Stimulated activated memory B cell treated with anti-CD40 and anti-IgM and Interleukin-4, amounts not matched to agents 10 μg/mL and 1 μg/mL and 100 μg/mL, for 72 hours (primary cell): Measurements from ENCODE around the gene GLT1D1.

Experiments used
- ATAC-seq: fragments of 150-1000 bp; cut with Tn5 transposase; 2 replicates; pipeline ENCODE4 v1.10.0; 2021
- H3K27ac Mint-ChIP-seq: one replicate; pipeline ENCODE4 v1.8.0; 2022; ENCODE audit warnings: mild to moderate bottlenecking, mixed read lengths
- H3K27me3 Mint-ChIP-seq: one replicate; pipeline ENCODE4 v1.8.0; 2022; ENCODE audit warnings: mixed read lengths
- H3K36me3 Mint-ChIP-seq: one replicate; pipeline ENCODE4 v1.8.0; 2022; ENCODE audit warnings: mixed read lengths
- H3K4me1 Mint-ChIP-seq: one replicate; pipeline ENCODE4 v1.8.0; 2022; ENCODE audit warnings: mixed read lengths
- H3K4me3 Mint-ChIP-seq: one replicate; pipeline ENCODE4 v1.8.0; 2022; ENCODE audit warnings: mild to moderate bottlenecking, moderate library complexity, mixed read lengths
- H3K9me3 Mint-ChIP-seq: one replicate; pipeline ENCODE4 v1.8.0; 2022; ENCODE audit warnings: mixed read lengths

The GLT1D1 gene

DNA sequence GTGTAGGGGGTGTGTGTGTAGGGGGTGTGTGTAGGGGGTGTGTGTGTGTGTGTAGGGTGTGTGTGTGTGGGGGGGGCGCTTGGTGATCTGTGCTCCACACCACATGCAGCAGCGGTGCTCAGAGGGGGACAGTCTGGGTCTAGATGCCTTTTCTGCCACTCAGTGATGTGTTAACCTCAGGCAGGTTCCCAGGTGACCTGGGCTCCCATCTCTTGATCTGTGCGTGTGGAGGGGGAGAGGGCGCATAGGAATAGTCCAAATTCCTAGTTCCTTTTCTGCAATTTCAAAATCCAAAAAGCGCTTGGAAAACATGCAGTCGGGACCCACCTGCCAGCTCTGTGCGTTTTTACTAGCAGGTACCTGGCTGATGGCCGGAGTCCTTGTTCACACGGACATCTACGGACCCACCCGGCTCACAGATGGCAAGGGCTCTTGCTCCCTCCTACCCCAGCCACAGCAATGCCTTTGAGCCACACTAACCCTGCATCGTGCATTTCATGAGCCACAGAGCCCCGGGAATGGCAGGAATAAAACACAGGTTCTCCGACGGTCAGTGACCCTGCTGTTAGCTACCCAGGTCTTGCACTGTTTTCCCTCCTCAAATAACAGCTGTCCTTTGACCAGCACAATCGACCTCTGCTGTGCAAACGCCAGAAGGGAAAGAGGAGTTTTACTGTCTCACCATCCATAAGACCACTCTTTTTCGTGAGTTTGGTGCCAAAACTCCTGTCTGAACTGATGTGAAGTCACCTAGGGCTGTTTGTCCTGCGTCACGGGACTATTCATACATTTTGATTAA, 120.8 kb downstream of the GLT1D1 start:
- ATAC-seq, result no peak
- Mint-ChIP-seq H3K9me3 (no peaks in the 10 kb centered on the region), H3K27me3 (peaks cover 90% of the 10 kb centered on the region), H3K36me3 (no peaks in the 10 kb centered on the region), H3K4me1 (peaks cover 28% of the 10 kb centered on the region), H3K4me3 (no peak overlapping the region), H3K27ac (no peak overlapping the region)

DNA sequence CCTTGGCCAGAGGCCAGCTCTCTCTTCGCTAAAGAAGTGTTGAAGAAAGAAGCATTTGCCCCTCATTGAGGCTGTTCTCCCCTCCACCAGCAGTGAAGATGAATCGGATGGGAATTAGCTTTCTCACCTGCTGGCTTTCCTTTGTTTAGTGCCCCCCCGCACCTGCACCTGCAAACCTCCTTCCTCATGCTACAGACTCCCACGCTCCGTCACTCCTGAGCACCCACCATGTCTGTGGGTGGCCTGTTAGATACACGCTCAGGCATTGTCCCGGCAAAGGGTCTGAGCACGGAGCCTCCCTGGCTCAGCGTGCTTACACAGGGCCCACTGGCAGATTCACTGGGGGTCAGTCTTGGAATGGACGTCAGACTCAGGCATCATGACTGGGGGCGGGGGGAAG, 121.6 kb downstream of the GLT1D1 start:
- Mint-ChIP-seq H3K4me3 (no peak overlapping the region), H3K4me1 (peaks cover 20% of the 10 kb centered on the region), H3K27me3 (peaks cover 90% of the 10 kb centered on the region), H3K36me3 (no peaks in the 10 kb centered on the region), H3K27ac (no peak overlapping the region), H3K9me3 (no peaks in the 10 kb centered on the region)
- no peak for ATAC-seq

DNA sequence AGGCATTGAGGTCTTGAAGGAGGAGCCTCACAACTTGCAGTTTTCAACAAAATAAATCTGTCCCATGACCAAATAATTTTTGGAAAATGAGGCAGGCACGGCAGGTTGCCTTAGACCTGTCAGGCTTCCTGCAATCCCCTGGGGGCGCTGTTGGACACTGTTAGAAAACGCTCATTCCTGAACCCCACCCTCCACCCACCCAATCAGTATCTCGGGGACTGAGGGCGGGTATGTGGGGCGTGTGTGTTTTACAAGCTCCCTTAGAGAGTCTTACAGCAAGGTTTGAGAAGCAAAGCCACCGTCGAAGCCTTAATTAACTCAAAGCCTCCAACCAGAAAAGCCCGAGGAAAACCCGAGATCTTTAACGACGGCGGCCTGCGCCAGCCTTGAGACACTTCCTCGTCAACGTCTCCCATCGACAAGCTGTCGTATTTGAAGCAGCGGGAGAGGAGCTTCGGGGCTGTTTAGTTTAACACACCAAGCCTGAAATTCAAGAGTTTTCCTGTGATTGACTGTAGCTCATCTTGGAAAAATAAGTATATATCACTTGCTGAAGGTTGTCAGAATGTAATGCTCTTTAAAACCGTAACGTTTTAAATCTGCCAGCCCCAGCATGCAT, 123.0 kb downstream of the GLT1D1 start:
- Mint-ChIP-seq H3K9me3 (no peaks in the 10 kb centered on the region), H3K27me3 (peaks cover 88% of the 10 kb centered on the region), H3K4me3 (no peak overlapping the region), H3K4me1 (peaks cover 10% of the 10 kb centered on the region), H3K36me3 (no peaks in the 10 kb centered on the region), H3K27ac (no peak overlapping the region)
- ATAC-seq, result no peak

DNA sequence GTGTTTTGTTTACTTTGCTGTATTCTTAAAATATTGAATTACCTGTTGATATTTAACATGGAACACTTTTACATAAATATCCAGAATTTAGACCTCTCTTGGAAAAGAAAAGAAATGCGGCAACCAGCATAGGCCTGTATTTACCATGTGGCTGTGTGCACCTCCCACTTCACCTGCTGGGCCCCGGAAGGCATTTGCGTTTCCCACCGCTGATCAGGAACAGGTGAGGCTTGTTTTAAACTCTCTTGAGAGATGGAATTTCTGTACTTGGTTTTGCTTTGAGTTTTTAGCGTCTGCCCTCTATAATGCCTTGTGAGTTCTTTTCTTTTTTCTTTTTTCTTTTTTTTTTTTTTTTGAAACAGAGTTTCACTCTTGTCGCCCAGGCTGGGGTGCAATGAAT, 124.2 kb downstream of the GLT1D1 start:
- H3K4me3 Mint-ChIP-seq, result no peak overlapping the region

DNA sequence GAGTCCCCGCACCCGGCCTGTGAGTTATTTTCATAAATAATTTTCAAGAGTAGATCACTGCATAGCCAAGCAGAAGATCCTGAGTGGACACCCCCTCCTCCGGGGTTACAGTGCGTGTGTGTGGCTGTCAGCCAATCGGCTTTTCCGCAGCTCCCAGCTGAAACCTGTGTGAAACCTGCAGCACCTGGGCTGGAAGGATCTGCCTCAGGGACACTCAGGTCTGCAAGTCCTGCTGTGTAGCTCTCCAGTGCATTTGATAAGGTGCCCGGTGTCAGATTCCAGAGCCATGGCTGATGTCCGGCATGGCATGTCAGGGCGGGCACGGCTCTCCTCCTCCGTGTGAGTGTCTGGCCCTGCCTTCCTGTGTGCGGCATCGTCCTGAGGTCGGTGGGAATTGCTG, 124.8 kb downstream of the GLT1D1 start:
- Mint-ChIP-seq H3K27ac (no peak overlapping the region), H3K27me3 (peaks cover 74% of the 10 kb centered on the region), H3K4me1 (no peaks in the 10 kb centered on the region), H3K4me3 (no peak overlapping the region), H3K9me3 (no peaks in the 10 kb centered on the region), H3K36me3 (no peaks in the 10 kb centered on the region)
- ATAC-seq, result no peak

More for the DNA sequence above, 124.2 kb downstream of the GLT1D1 start:
- H3K9me3 Mint-ChIP-seq, result no peaks in the 10 kb centered on the region
- H3K4me1 Mint-ChIP-seq, result peaks cover under 1% of the 10 kb centered on the region
- H3K27ac Mint-ChIP-seq, result no peak overlapping the region
- H3K27me3 Mint-ChIP-seq, result peaks cover 76% of the 10 kb centered on the region
- ATAC-seq, result no peak
- no peaks in the 10 kb centered on the region for H3K36me3 Mint-ChIP-seq

DNA sequence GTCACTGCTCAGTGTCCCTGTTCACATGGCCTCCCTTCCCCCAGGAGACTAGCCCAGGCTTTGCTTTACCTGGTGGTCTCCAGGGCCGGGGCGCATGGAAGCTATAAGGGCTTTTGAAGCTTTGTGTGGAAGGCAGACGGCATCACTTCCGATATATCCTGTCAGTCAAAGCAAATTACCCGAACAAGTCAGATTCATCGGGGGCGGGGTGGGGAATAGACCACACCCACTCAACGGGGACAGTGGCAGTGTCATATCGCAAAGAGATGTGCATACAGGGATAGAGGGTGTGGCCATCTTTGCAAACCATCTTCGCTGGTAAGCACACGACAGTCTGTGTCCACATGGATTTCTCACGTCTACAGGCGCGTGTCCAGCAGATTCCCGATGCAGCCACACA, 127.3 kb downstream of the GLT1D1 start:
- no peak overlapping the region for H3K4me3 Mint-ChIP-seq
- H3K36me3 Mint-ChIP-seq, result no peaks in the 10 kb centered on the region
- ATAC-seq, result no peak
- no peak overlapping the region for H3K27ac Mint-ChIP-seq
- no peaks in the 10 kb centered on the region for H3K4me1 Mint-ChIP-seq
- H3K9me3 Mint-ChIP-seq, result no peaks in the 10 kb centered on the region
- H3K27me3 Mint-ChIP-seq, result peaks cover 48% of the 10 kb centered on the region

DNA sequence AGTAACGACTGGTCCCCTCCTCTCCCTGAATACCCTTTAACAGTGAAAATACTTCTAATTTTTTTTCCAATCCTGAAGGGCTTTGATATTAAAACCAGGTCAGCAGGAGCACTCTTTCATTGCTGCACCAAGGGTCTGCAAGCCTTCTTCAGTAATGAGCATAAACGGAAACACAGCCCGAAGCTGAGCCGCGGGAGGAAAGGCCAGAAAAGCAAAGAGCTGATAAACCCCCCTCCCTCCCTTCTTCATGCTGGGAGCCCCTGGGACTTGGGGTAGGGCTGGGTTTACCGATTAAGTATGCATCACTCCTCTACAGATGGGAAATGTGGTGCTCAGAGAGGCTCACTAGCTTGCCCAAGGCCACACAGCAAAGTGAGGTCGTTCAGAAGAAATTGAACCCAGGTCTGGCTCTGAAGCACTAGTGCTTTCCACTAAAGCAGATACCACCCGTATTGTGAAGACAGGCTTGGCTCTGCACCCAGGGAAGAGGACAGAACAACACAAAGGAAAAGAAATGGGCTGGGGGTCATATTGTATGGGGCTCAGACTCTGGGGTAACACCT, 128.8 kb downstream of the GLT1D1 start:
- ATAC-seq, result no peak
- H3K27ac Mint-ChIP-seq, result no peak overlapping the region
- H3K36me3 Mint-ChIP-seq, result no peaks in the 10 kb centered on the region
- H3K9me3 Mint-ChIP-seq, result no peaks in the 10 kb centered on the region
- peaks cover 40% of the 10 kb centered on the region for H3K27me3 Mint-ChIP-seq
- H3K4me3 Mint-ChIP-seq, result no peak overlapping the region
- no peaks in the 10 kb centered on the region for H3K4me1 Mint-ChIP-seq

DNA sequence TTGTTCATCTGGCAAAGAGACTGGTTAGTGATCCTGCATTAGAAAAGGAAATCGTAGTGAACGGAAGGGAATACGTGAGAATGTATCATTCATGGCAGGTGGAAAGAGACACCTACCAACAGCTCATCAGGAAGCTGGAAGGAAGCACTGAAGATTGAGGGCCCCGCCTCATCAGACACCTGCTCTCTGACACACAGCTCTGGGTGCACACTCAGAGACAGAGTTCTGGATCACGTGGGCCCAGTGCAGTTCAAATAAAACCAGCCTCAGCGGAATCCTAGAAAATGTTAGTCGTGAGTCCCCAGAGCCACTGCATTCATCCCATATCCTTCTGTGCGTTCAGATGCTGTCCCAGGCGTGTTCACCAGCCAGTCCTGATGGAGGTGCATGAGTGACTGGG, 129.7 kb downstream of the GLT1D1 start:
- no peak for ATAC-seq
- no peaks in the 10 kb centered on the region for H3K36me3 Mint-ChIP-seq
- H3K4me3 Mint-ChIP-seq, result no peak overlapping the region
- H3K27ac Mint-ChIP-seq, result no peak overlapping the region
- H3K4me1 Mint-ChIP-seq, result no peaks in the 10 kb centered on the region
- H3K27me3 Mint-ChIP-seq, result peaks cover 31% of the 10 kb centered on the region
- H3K9me3 Mint-ChIP-seq, result no peaks in the 10 kb centered on the region

DNA sequence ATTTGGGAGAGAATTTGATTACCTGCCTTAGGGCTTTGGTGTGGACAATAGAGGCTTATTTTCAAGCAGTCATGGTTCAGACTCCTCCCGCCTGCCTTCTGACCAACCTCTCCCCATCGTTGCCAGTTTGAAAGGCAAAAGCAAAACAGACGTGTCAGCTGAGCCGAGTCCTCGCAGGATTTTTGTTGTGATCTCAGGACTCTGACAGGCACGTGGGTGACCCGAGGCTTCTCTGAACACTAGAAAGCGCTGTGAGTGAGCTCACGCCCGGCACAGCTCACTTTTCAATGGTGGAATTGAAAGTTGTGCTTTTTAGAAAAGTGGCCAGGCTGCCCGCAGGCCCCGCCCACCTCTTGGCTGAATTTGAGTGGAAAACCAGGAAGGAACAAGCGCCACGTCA, 130.1 kb downstream of the GLT1D1 start:
- no peak for ATAC-seq
- Mint-ChIP-seq H3K36me3 (no peaks in the 10 kb centered on the region), H3K4me3 (no peak overlapping the region), H3K27ac (no peak overlapping the region), H3K9me3 (no peaks in the 10 kb centered on the region), H3K4me1 (no peaks in the 10 kb centered on the region), H3K27me3 (peaks cover 27% of the 10 kb centered on the region)

DNA sequence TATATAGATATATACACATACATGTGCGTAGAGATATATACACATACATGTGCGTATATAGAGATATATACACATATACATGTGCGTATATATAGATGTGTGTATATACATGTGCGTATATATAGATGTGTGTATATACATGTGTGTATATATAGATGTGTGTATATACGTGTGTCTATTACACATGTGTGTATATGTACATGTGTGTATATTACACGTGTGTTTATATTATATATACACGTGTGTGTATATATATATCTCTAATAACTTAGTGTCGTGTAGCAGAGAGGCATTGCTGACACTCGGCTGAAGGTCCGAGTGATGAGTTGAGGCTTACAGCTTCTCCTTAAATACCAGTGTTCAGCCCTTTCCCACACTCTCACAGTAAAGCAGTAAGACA, 133.7 kb downstream of the GLT1D1 start:
- no peaks in the 10 kb centered on the region for H3K27me3 Mint-ChIP-seq
- no peak overlapping the region for H3K4me3 Mint-ChIP-seq
- H3K36me3 Mint-ChIP-seq, result no peaks in the 10 kb centered on the region
- no peak for ATAC-seq
- no peaks in the 10 kb centered on the region for H3K4me1 Mint-ChIP-seq
- H3K27ac Mint-ChIP-seq, result no peak overlapping the region
- no peaks in the 10 kb centered on the region for H3K9me3 Mint-ChIP-seq

DNA sequence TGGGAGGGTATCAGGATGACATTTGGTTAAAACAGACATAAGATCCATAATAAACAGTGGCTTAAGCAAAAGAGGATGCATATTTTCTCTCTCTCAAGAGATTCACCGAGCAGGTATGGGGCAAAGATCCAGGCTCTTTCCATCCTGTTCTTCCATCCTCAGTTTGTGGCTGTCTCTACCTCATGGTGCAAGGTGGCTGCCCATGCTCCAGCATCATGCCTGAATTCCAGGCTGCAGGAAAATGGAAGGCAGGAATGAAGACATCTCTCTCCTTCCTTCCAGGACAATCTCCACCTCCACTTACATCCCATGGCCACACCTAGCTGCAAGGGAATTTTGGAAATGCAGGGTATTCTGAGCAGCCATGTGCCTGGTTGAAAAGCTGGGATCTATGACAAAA, 136.0 kb downstream of the GLT1D1 start:
- Mint-ChIP-seq H3K4me1 (no peaks in the 10 kb centered on the region), H3K4me3 (no peak overlapping the region), H3K9me3 (no peaks in the 10 kb centered on the region), H3K27ac (no peak overlapping the region), H3K36me3 (no peaks in the 10 kb centered on the region), H3K27me3 (peaks cover 8% of the 10 kb centered on the region)
- no peak for ATAC-seq

DNA sequence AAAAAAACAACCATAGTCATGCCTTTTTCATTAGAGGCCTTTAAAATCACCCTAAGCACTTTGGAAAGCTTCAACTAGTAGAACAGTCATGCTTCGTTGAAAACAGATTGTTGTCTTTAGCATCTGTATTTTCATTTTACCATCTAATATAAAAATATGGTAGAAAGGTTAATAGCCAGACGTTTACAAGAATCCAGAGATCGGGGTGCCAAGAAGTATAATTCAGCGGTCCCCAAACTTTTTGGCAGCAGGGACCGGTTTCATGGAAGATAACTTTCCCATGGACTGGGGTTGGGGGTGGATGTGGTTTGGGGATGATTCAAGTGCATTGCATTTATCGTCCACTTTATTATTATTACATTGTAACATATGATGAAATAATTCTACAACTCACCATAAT, 138.4 kb downstream of the GLT1D1 start:
- ATAC-seq, result no peak

DNA sequence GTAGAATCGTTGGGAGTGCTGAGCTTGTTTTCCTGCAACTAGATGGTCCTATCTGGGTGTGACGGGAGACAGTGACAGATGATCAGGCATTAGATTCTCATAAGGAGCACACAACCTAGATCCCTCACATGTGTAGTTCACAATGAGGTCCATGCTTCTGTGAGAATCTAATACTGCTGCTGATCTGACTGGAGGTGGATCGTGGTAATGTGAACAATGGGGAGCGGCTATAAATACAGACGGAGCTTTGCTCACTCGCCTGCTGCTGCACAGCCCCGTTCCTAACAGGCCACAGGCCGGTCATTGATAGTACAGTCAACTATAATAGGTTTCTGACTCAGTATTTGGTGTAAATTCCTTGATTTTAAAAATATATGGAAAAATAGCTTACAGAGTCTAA, 138.8 kb downstream of the GLT1D1 start:
- no peaks in the 10 kb centered on the region for H3K36me3 Mint-ChIP-seq
- H3K9me3 Mint-ChIP-seq, result peaks cover 8% of the 10 kb centered on the region
- no peak overlapping the region for H3K27ac Mint-ChIP-seq
- no peak overlapping the region for H3K4me3 Mint-ChIP-seq
- no peaks in the 10 kb centered on the region for H3K4me1 Mint-ChIP-seq
- peaks cover 16% of the 10 kb centered on the region for H3K27me3 Mint-ChIP-seq
- ATAC-seq, result no peak

More for the DNA sequence above, 138.4 kb downstream of the GLT1D1 start:
- no peaks in the 10 kb centered on the region for H3K36me3 Mint-ChIP-seq
- H3K27ac Mint-ChIP-seq, result no peak overlapping the region
- peaks cover 4% of the 10 kb centered on the region for H3K9me3 Mint-ChIP-seq
- H3K4me3 Mint-ChIP-seq, result no peak overlapping the region
- no peaks in the 10 kb centered on the region for H3K4me1 Mint-ChIP-seq
- H3K27me3 Mint-ChIP-seq, result peaks cover 16% of the 10 kb centered on the region

DNA sequence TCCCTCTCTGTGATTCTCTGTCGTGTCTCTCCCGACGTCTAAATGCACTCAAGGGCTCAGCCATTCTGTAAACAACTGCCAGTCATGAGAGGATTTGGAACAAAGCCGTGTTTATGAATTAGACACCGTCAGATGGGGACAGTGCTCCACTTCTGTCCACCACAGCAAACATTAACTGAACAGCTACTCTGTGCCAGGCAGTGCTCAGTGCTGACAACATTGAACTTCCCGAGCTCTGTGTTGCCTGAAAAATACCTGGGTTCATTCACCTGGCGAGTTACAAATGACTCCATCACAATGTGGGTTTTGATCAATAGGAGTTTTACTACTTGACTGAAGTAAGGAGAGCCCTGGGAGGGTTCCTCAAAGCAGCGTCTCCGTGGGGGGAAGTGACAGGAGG, 139.3 kb downstream of the GLT1D1 start:
- H3K9me3 Mint-ChIP-seq, result peaks cover 10% of the 10 kb centered on the region
- H3K4me1 Mint-ChIP-seq, result no peaks in the 10 kb centered on the region
- H3K27ac Mint-ChIP-seq, result no peak overlapping the region
- no peaks in the 10 kb centered on the region for H3K36me3 Mint-ChIP-seq
- H3K4me3 Mint-ChIP-seq, result no peak overlapping the region
- no peak for ATAC-seq
- H3K27me3 Mint-ChIP-seq, result peaks cover 16% of the 10 kb centered on the region

DNA sequence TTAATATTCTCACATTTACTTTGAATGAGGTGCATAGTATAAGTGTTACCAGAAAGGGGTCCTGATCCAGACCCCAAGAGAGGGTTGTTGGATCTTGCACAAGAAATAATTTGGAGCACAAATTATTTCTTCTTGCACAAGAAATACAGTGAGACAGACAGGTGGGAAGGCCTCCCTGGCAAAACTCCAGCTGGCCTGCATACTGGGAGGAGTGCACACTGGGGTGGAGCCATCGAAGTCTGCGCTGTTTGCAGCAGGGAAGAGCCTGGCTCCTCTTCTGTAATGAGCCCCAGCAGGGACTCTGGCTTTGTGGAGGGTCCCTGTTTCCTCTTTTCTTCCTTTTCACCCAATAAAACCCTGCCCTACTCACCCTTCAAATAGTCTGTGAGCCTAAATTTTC, 141.6 kb downstream of the GLT1D1 start:
- no peaks in the 10 kb centered on the region for H3K4me1 Mint-ChIP-seq
- no peak overlapping the region for H3K4me3 Mint-ChIP-seq

DNA sequence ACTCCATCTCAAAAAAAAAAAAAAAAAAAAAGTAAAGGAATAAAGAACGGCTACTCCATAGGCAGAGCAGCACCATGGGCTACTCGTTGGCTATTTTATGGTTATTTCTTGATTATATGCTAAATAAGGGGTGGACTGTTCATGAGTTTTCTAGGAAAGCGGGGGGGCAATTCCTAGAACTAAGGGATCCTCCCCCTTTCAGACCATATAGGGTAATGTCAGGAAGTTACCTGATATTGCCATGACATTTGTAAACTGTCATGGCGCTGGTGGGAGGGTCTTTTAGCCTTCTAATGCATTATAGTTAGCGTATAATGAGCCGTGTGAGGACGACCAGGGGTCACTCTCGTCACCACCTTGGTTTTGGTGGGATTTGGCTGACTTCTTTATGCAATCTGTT, 142.3 kb downstream of the GLT1D1 start:
- Mint-ChIP-seq H3K4me1 (no peaks in the 10 kb centered on the region), H3K4me3 (no peak overlapping the region), H3K27me3 (peaks cover 16% of the 10 kb centered on the region), H3K36me3 (no peaks in the 10 kb centered on the region), H3K27ac (no peak overlapping the region), H3K9me3 (peaks cover 16% of the 10 kb centered on the region)
- ATAC-seq, result no peak

More for the DNA sequence above, 141.6 kb downstream of the GLT1D1 start:
- Mint-ChIP-seq H3K27ac (no peak overlapping the region), H3K27me3 (peaks cover 16% of the 10 kb centered on the region), H3K36me3 (no peaks in the 10 kb centered on the region), H3K9me3 (peaks cover 16% of the 10 kb centered on the region)
- ATAC-seq, result no peak
